ENCODE results near the gene IKZF1. TPM values are rescaled to one million over a fixed set of nuclear protein-coding genes. Genes with fewer than 3 reads are reported as not detected.

IKZF1 gene
- total and polyA plus RNA-seq, 5 experiments from 2014 or later: 145 to 435 (median 257) TPM

- no peak for ATAC-seq
- Mint-ChIP-seq H3K27ac (peak overlapping the region; percentile 88 to 99 (median 96)), H3K9me3 (peaks cover 0 to 3% (median 0%) of the 10 kb centered on the region in 9 donors), H3K4me1 (peaks cover 50 to 98% (median 86%) of the 10 kb centered on the region in 4 donors), H3K27me3 (no peaks in the 10 kb centered on the region), H3K4me3 (peak overlapping the region in 6 of 10 donors; percentile 18 to 58 (median 42)), H3K36me3 (peaks cover 0 to 4% (median 0%) of the 10 kb centered on the region in 3 donors)
- POLR2A ChIA-PET: interaction anchor here (0.7 to 6.1 kb wide), 6 partner anchors 12 to 64 kb away, joined by 3 to 78 read pairs (median 14); partner anchors contain the start of gene IKZF1
- DNase-seq: no peak
These were observed 33.9 kb upstream of the IKZF1 start for GRCh38 chr7:50270531-50271018.

- Mint-ChIP-seq H3K36me3 (peaks cover 0 to 4% (median 0%) of the 10 kb centered on the region in 3 donors), H3K27me3 (no peaks in the 10 kb centered on the region), H3K4me1 (peaks cover 32 to 97% (median 71%) of the 10 kb centered on the region in 4 donors), H3K27ac (peak overlapping the region in 9 of 10 donors; percentile 4 to 96 (median 61)), H3K4me3 (no peak overlapping the region), H3K9me3 (peaks cover 0 to 3% (median 0%) of the 10 kb centered on the region in 9 donors)
- POLR2A ChIA-PET: interaction anchor here (0.8 to 4.9 kb wide), 13 partner anchors 10 to 177 kb away, joined by 3 to 36 read pairs (median 4); partner anchors contain the start of genes FIGNL1 and IKZF1
- DNase-seq (no peak), ATAC-seq (no peak)
These were observed 31.7 kb upstream of the IKZF1 start for GRCh38 chr7:50272808-50273207.

GRCh38 chr7:50273301-50273700, 31.2 kb upstream of the IKZF1 start:
- POLR2A ChIA-PET: interaction anchor here (0.9 to 4.9 kb wide), 10 partner anchors 7 to 95 kb away, joined by 3 to 36 read pairs (median 4); no protein-coding TSS in a partner anchor
- ATAC-seq: no peak
- Mint-ChIP-seq H3K36me3 (peaks cover 0 to 4% (median 0%) of the 10 kb centered on the region in 3 donors), H3K9me3 (peaks cover 0 to 3% (median 0%) of the 10 kb centered on the region in 9 donors), H3K27me3 (no peaks in the 10 kb centered on the region), H3K4me3 (peak overlapping the region in 3 of 10 donors; percentile 27 to 60 (median 49)), H3K4me1 (peaks cover 29 to 92% (median 66%) of the 10 kb centered on the region in 4 donors), H3K27ac (peak overlapping the region in 8 of 10 donors; percentile 4 to 96 (median 78))
- no peak for DNase-seq

- Mint-ChIP-seq H3K27ac (peak overlapping the region in 8 of 10 donors; percentile 42 to 96 (median 74)), H3K9me3 (peaks cover 0 to 6% (median 0%) of the 10 kb centered on the region in 9 donors), H3K4me1 (peaks cover 27 to 88% (median 63%) of the 10 kb centered on the region in 4 donors), H3K27me3 (no peaks in the 10 kb centered on the region), H3K36me3 (peaks cover 0 to 4% (median 0%) of the 10 kb centered on the region in 3 donors), H3K4me3 (peak overlapping the region in 6 of 10 donors; percentile 6 to 62 (median 37))
- DNase-seq (no peak), ATAC-seq (no peak)
- POLR2A ChIA-PET: interaction anchor here (0.8 to 4.9 kb wide), 11 partner anchors 8 to 95 kb away, joined by 3 to 36 read pairs (median 5); partner anchors contain the start of gene IKZF1
These were observed 30.6 kb upstream of the IKZF1 start for GRCh38 chr7:50273870-50274269.

GRCh38 chr7:50274361-50274760, 30.2 kb upstream of the IKZF1 start:
- peaks cover 0 to 7% (median 0%) of the 10 kb centered on the region in 9 donors for H3K9me3 Mint-ChIP-seq
- no peaks in the 10 kb centered on the region for H3K27me3 Mint-ChIP-seq
- H3K36me3 Mint-ChIP-seq: peaks cover 0 to 4% (median 0%) of the 10 kb centered on the region in 3 donors
- POLR2A ChIA-PET: interaction anchor here (0.8 to 4.9 kb wide), 10 partner anchors 8 to 94 kb away, joined by 3 to 36 read pairs (median 6); partner anchors contain the start of gene IKZF1
- peak overlapping the region in 8 of 10 donors; percentile 16 to 62 (median 46) for H3K4me3 Mint-ChIP-seq
- H3K27ac Mint-ChIP-seq: peak overlapping the region in 7 of 10 donors; percentile 36 to 96 (median 79)
- peak; percentile 27 to 50 for ATAC-seq
- no peak for DNase-seq
- H3K4me1 Mint-ChIP-seq: peaks cover 27 to 87% (median 63%) of the 10 kb centered on the region in 4 donors

GRCh38 chr7:50275430-50275829, 29.1 kb upstream of the IKZF1 start:
- ATAC-seq (no peak), DNase-seq (no peak)
- Mint-ChIP-seq H3K4me3 (no peak overlapping the region), H3K36me3 (peaks cover 0 to under 1% (median 0%) of the 10 kb centered on the region in 3 donors), H3K27ac (peak overlapping the region in 3 of 10 donors; percentile 55 to 96 (median 61)), H3K27me3 (no peaks in the 10 kb centered on the region), H3K9me3 (peaks cover 0 to 7% (median 0%) of the 10 kb centered on the region in 9 donors), H3K4me1 (peaks cover 20 to 82% (median 56%) of the 10 kb centered on the region in 4 donors)
- POLR2A ChIA-PET: interaction anchor here (1.0 to 4.9 kb wide), 7 partner anchors 7 to 87 kb away, joined by 3 to 36 read pairs (median 12); partner anchors contain the start of gene IKZF1

GRCh38 chr7:50276483-50276882, 28.0 kb upstream of the IKZF1 start:
- peaks cover 23 to 83% (median 62%) of the 10 kb centered on the region in 4 donors for H3K4me1 Mint-ChIP-seq
- ATAC-seq (no peak), DNase-seq (no peak)
- POLR2A ChIA-PET: interaction anchor here (0.8 to 2.0 kb wide), 4 partner anchors 9 to 64 kb away, joined by 3 to 8 read pairs (median 5); partner anchors contain the start of gene IKZF1
- no peaks in the 10 kb centered on the region for H3K27me3 Mint-ChIP-seq
- H3K4me3 Mint-ChIP-seq: no peak overlapping the region
- H3K9me3 Mint-ChIP-seq: peaks cover 0 to 7% (median 0%) of the 10 kb centered on the region in 9 donors
- no peak overlapping the region for H3K27ac Mint-ChIP-seq
- H3K36me3 Mint-ChIP-seq: no peaks in the 10 kb centered on the region

GRCh38 chr7:50278120-50278519, 26.4 kb upstream of the IKZF1 start:
- Mint-ChIP-seq H3K4me3 (no peak overlapping the region), H3K36me3 (no peaks in the 10 kb centered on the region), H3K27ac (no peak overlapping the region), H3K27me3 (no peaks in the 10 kb centered on the region), H3K4me1 (peaks cover 25 to 83% (median 67%) of the 10 kb centered on the region in 4 donors), H3K9me3 (peaks cover 0 to 7% (median 0%) of the 10 kb centered on the region in 9 donors)
- POLR2A ChIA-PET: no interaction called here
- ATAC-seq (no peak), DNase-seq (no peak)

GRCh38 chr7:50281680-50282445, 22.7 kb upstream of the IKZF1 start:
- POLR2A ChIA-PET: interaction anchor here (0.6 to 4.4 kb wide), 18 partner anchors 9 to 94 kb away, joined by 3 to 36 read pairs (median 6); partner anchors contain the start of gene IKZF1
- DNase-seq (peak in 5 of 10 donors; percentile 35 to 54 (median 42)), ATAC-seq (peak; percentile 84 to 94)
- H3K27ac Mint-ChIP-seq: peak overlapping the region; percentile 84 to 99 (median 94)
- peak overlapping the region; percentile 60 to 90 (median 82) for H3K4me3 Mint-ChIP-seq
- peaks cover 28 to 83% (median 74%) of the 10 kb centered on the region in 4 donors for H3K4me1 Mint-ChIP-seq
- H3K27me3 Mint-ChIP-seq: no peaks in the 10 kb centered on the region
- no peaks in the 10 kb centered on the region for H3K36me3 Mint-ChIP-seq
- peaks cover 0 to 7% (median 0%) of the 10 kb centered on the region in 9 donors for H3K9me3 Mint-ChIP-seq

GRCh38 chr7:50282813-50283605, 21.5 kb upstream of the IKZF1 start:
- POLR2A ChIA-PET: interaction anchor here (0.7 to 4.4 kb wide), 16 partner anchors 10 to 86 kb away, joined by 3 to 36 read pairs (median 6); partner anchors contain the start of gene IKZF1
- Mint-ChIP-seq H3K4me1 (peaks cover 28 to 79% (median 70%) of the 10 kb centered on the region in 4 donors), H3K36me3 (no peaks in the 10 kb centered on the region), H3K27me3 (no peaks in the 10 kb centered on the region), H3K27ac (peak overlapping the region; percentile 84 to 99 (median 94)), H3K9me3 (peaks cover 0 to 7% (median 0%) of the 10 kb centered on the region in 9 donors), H3K4me3 (peak overlapping the region; percentile 60 to 90 (median 82))
- no peak for ATAC-seq
- DNase-seq: no peak

GRCh38 chr7:50283731-50284130, 20.8 kb upstream of the IKZF1 start:
- POLR2A ChIA-PET: interaction anchor here (1.0 to 4.4 kb wide), 7 partner anchors 11 to 78 kb away, joined by 3 to 36 read pairs (median 10); partner anchors contain the start of gene IKZF1
- H3K27ac Mint-ChIP-seq: peak overlapping the region in 9 of 10 donors; percentile 51 to 95 (median 68)
- peaks cover 0 to 6% (median 0%) of the 10 kb centered on the region in 9 donors for H3K9me3 Mint-ChIP-seq
- no peaks in the 10 kb centered on the region for H3K36me3 Mint-ChIP-seq
- H3K4me1 Mint-ChIP-seq: peaks cover 27 to 80% (median 69%) of the 10 kb centered on the region in 4 donors
- no peaks in the 10 kb centered on the region for H3K27me3 Mint-ChIP-seq
- peak overlapping the region in 7 of 10 donors; percentile 14 to 68 (median 42) for H3K4me3 Mint-ChIP-seq
- DNase-seq (no peak), ATAC-seq (no peak)

Data from naive thymus-derived CD8-positive, alpha-beta T cell (primary cell).